ENCODE data around the gene MUC5B.

GRCh38 chr11:1256257-1257045, 33.6 kb downstream of the MUC5B start:
- TF ChIP-seq CTCF (IDR thresholded peaks at IDR 0.05), result no peak
- no peak for TF ChIP-seq POLR2A (IDR thresholded peaks at IDR 0.05)

Measured in testis (tissue), 2 donors.